ENCODE measurements around the gene RANBP17.
"Not testable (repeated sequence)": the region's sequence is repeated elsewhere in the genome, so short reads cannot be mapped to it uniquely, and the experiment has no call there.

Gene RANBP17

GRCh38 chr5:170870390-170870789 lies 8.6 kb downstream of the RANBP17 start:
- not testable (repeated sequence) for DNase-seq

- DNase-seq, result no peak
Observed at GRCh38 chr5:170874017-170874416, 12.2 kb downstream of the RANBP17 start.

- DNase-seq, result no peak
Observed at GRCh38 chr5:170875811-170876210, 14.0 kb downstream of the RANBP17 start.

- DNase-seq, result no peak
Observed at GRCh38 chr5:170880084-170880483, 18.3 kb downstream of the RANBP17 start.

- DNase-seq, result no peak
Observed at GRCh38 chr5:170882345-170882744, 20.5 kb downstream of the RANBP17 start.

GRCh38 chr5:170885256-170885655 lies 23.4 kb downstream of the RANBP17 start:
- DNase-seq, result no peak

- DNase-seq, result no peak
Observed at GRCh38 chr5:170885809-170886208, 24.0 kb downstream of the RANBP17 start.

- DNase-seq, result no peak
Observed at GRCh38 chr5:170886210-170886894, 24.5 kb downstream of the RANBP17 start.

GRCh38 chr5:170892196-170892595 lies 30.4 kb downstream of the RANBP17 start:
- DNase-seq, result no peak

- DNase-seq, result no peak
Observed at GRCh38 chr5:170894665-170895064, 32.8 kb downstream of the RANBP17 start.

- no peak for DNase-seq
Observed at GRCh38 chr5:170896779-170897178, 35.0 kb downstream of the RANBP17 start.

- DNase-seq, result no peak
Observed at GRCh38 chr5:170903075-170903474, 41.3 kb downstream of the RANBP17 start.

GRCh38 chr5:170907758-170908157 lies 45.9 kb downstream of the RANBP17 start:
- no peak for DNase-seq

GRCh38 chr5:170913573-170913972 lies 51.8 kb downstream of the RANBP17 start:
- no peak for DNase-seq

- no peak for DNase-seq
Observed at GRCh38 chr5:170917113-170917512, 55.3 kb downstream of the RANBP17 start.

- no peak for DNase-seq
Observed at GRCh38 chr5:170920196-170920595, 58.4 kb downstream of the RANBP17 start.

GRCh38 chr5:170922331-170922730 lies 60.5 kb downstream of the RANBP17 start:
- DNase-seq, result not testable (repeated sequence)

GRCh38 chr5:170923910-170924620 lies 62.2 kb downstream of the RANBP17 start:
- no peak for DNase-seq

GRCh38 chr5:170935534-170936218 lies 73.9 kb downstream of the RANBP17 start:
- DNase-seq, result not testable (repeated sequence)

GRCh38 chr5:170937072-170937471 lies 75.3 kb downstream of the RANBP17 start:
- DNase-seq, result no peak

GRCh38 chr5:170937914-170938313 lies 76.1 kb downstream of the RANBP17 start:
- DNase-seq, result no peak

- DNase-seq, result no peak
Observed at GRCh38 chr5:170939178-170939577, 77.4 kb downstream of the RANBP17 start.

GRCh38 chr5:170941788-170942187 lies 80.0 kb downstream of the RANBP17 start:
- no peak for DNase-seq

GRCh38 chr5:170945275-170945674 lies 83.5 kb downstream of the RANBP17 start:
- no peak for DNase-seq
